Neural cell (in vitro differentiated cells): Measurements from ENCODE around the gene KERA. TPM values are rescaled to one million over a fixed set of nuclear protein-coding genes. Genes with fewer than 3 reads are reported as not detected.

Source experiments
- H2AFZ ChIP-seq: fragments of 200-600, 300-800 bp; sonication (generic), shearing (Covaris generic); 2 replicates; pipeline ENCODE4 v1.6.0; 2014; ENCODE audit warnings: low read depth, mild to moderate bottlenecking, antibody characterized with exemption, low read length, moderate library complexity
- H3F3A ChIP-seq: fragments of 200-600 bp; shearing (Covaris generic); 2 replicates; pipeline ENCODE4 v1.6.1; 2016; ENCODE audit warnings: mild to moderate bottlenecking, moderate library complexity, mixed read lengths, antibody characterized with exemption, low read length; ENCODE audit not compliant: insufficient read depth, poor library complexity, severe bottlenecking
- H3K27ac ChIP-seq: fragments of 200-600, 300-800 bp; sonication (generic), shearing (Covaris generic); 2 replicates; pipeline ENCODE4 v1.5.1; 2014; ENCODE audit warnings: mild to moderate bottlenecking, low read length, moderate library complexity
- H3K27me3 ChIP-seq: fragments of 300-800, 200-600 bp; sonication (generic), shearing (Covaris generic); 2 replicates; pipeline ENCODE4 v1.6.0; 2014; ENCODE audit warnings: mild to moderate bottlenecking, low read depth, low read length, moderate library complexity; ENCODE audit not compliant: insufficient read depth
- H3K36me3 ChIP-seq: fragments of 300-800, 200-600 bp; sonication (generic), shearing (Covaris generic); 2 replicates; pipeline ENCODE4 v1.5.1; 2014; ENCODE audit warnings: mild to moderate bottlenecking, antibody characterized with exemption, low read length, moderate library complexity; ENCODE audit not compliant: insufficient read depth
- H3K4me2 ChIP-seq: fragments of 300-800, 200-600 bp; sonication (generic), shearing (Covaris generic); 2 replicates; pipeline ENCODE4 v1.6.0; 2014; ENCODE audit warnings: mild to moderate bottlenecking, low read length
- H3K4me3 ChIP-seq: fragments of 300-800, 200-600 bp; sonication (generic), shearing (Covaris generic); 2 replicates; pipeline ENCODE4 v1.5.1; 2014; ENCODE audit warnings: mild to moderate bottlenecking, low read length, moderate library complexity
- H3K79me2 ChIP-seq: fragments of 200-600 bp; shearing (Covaris generic); replicated peaks from 2 replicates; pipeline ENCODE4 v1.6.0; 2014; ENCODE audit warnings: mild to moderate bottlenecking, low read length, moderate library complexity; ENCODE audit not compliant: insufficient read depth
- H3K9ac ChIP-seq: fragments of 300-800, 200-600 bp; sonication (generic), shearing (Covaris generic); 2 replicates; pipeline ENCODE4 v1.6.1; 2016; ENCODE audit warnings: mild to moderate bottlenecking, low read length, mixed read lengths
- H3K9me2 ChIP-seq: fragments of 200-600 bp; shearing (Covaris generic); 2 replicates; pipeline ENCODE4 v1.6.1; 2016; ENCODE audit warnings: mild to moderate bottlenecking, low read length, mixed read lengths; ENCODE audit not compliant: insufficient read depth
- H3K9me3 ChIP-seq: fragments of 200-600, 300-800 bp; sonication (generic), shearing (Covaris generic); 2 replicates; pipeline ENCODE4 v1.6.1; 2016; ENCODE audit warnings: mild to moderate bottlenecking, mixed run types, low read length, moderate library complexity, mixed read lengths
- H4K20me1 ChIP-seq: fragments of 200-600 bp; shearing (Covaris generic); 2 replicates; pipeline ENCODE4 v1.6.1; 2016; ENCODE audit warnings: mild to moderate bottlenecking, mixed run types; ENCODE audit not compliant: insufficient read depth
- CTCF ChIP-seq: fragments of 450-650 bp; IDR thresholded peaks from 2 replicates; pipeline ENCODE4 v1.5.1; 2014; ENCODE audit warnings: antibody characterized with exemption, mild to moderate bottlenecking, moderate library complexity; ENCODE audit not compliant: poor library complexity, severe bottlenecking
- EP300 ChIP-seq: fragments of 450-650 bp; conservative IDR thresholded peaks from 2 replicates; pipeline ENCODE4 v1.6.1; 2014; ENCODE audit warnings: antibody characterized with exemption, mild to moderate bottlenecking, moderate library complexity; ENCODE audit not compliant: poor library complexity, severe bottlenecking
- EZH2 ChIP-seq: fragments of 200-600, 300-800 bp; shearing (Covaris generic), sonication (generic); IDR thresholded peaks from 2 replicates; pipeline ENCODE4 v1.6.1; 2014; ENCODE audit warnings: antibody characterized with exemption, low read length, borderline replicate concordance, mild to moderate bottlenecking; ENCODE audit not compliant: insufficient read depth, poor library complexity, severe bottlenecking
- MXI1 ChIP-seq: fragments of 450-650 bp; conservative IDR thresholded peaks from 2 replicates; pipeline ENCODE4 v1.6.1; 2014; ENCODE audit warnings: antibody characterized with exemption, mild to moderate bottlenecking; ENCODE audit not compliant: poor library complexity, severe bottlenecking
- POLR2AphosphoS5 ChIP-seq: IDR thresholded peaks from 2 replicates; pipeline ENCODE4 v1.6.1; 2012
- RAD21 ChIP-seq: fragments of 450-650 bp; conservative IDR thresholded peaks from 2 replicates; pipeline ENCODE4 v1.6.1; 2014; ENCODE audit warnings: antibody characterized with exemption, mild to moderate bottlenecking, moderate library complexity
- REST ChIP-seq: IDR thresholded peaks from 2 replicates; pipeline ENCODE4 v1.6.1; 2012; ENCODE audit warnings: borderline replicate concordance
- SMC3 ChIP-seq: fragments of 450-650 bp; conservative IDR thresholded peaks from 2 replicates; pipeline ENCODE4 v1.6.1; 2014; ENCODE audit warnings: antibody characterized with exemption, mild to moderate bottlenecking, moderate library complexity; ENCODE audit not compliant: poor library complexity
- TAF1 ChIP-seq: IDR thresholded peaks from 2 replicates; pipeline ENCODE4 v1.6.1; 2012; ENCODE audit warnings: low read depth
- polyA plus RNA-seq: library from polyadenylated mRNA; depleted of rRNA; stranded (reverse); fragments of >200 nt; gene quantifications from 2 replicates; pipeline ENCODE4 v1.2.3, GENCODE V29; 2014

KERA gene
- polyA plus RNA-seq, 1 donor from 2014 or later, result not detected

GRCh38 chr12:91059211-91059610 is 1.4 kb upstream of the KERA start:
- H4K20me1 ChIP-seq, result no peaks in the 10 kb centered on the region
- no peak overlapping the region for H2AFZ ChIP-seq
- no peak for TF ChIP-seq SMC3
- TF ChIP-seq TAF1, result no peak
- no peak for TF ChIP-seq REST
- TF ChIP-seq MXI1, result no peak
- TF ChIP-seq EZH2, result no peak
- TF ChIP-seq CTCF, result no peak
- TF ChIP-seq EP300, result no peak
- TF ChIP-seq POLR2AphosphoS5, result no peak
- TF ChIP-seq RAD21, result no peak

GRCh38 chr12:91058786-91059185 is 962 bp upstream of the KERA start:
- Histone ChIP-seq H3K9me3 (no peaks in the 10 kb centered on the region), H3K9me2 (no peaks in the 10 kb centered on the region), H3F3A (no peaks in the 10 kb centered on the region), H4K20me1 (no peaks in the 10 kb centered on the region), H3K9ac (no peak overlapping the region), H3K79me2 (no peaks in the 10 kb centered on the region), H3K27me3 (no peaks in the 10 kb centered on the region), H3K36me3 (no peaks in the 10 kb centered on the region), H2AFZ (no peak overlapping the region), H3K4me2 (no peak overlapping the region), H3K4me3 (no peak overlapping the region), H3K27ac (no peak overlapping the region)
- TF ChIP-seq MXI1 (no peak), REST (no peak), EZH2 (no peak), POLR2AphosphoS5 (no peak)

More at GRCh38 chr12:91059211-91059610, 1.4 kb upstream of the KERA start:
- Histone ChIP-seq H3K9me2 (no peaks in the 10 kb centered on the region), H3K27me3 (no peaks in the 10 kb centered on the region), H3F3A (no peaks in the 10 kb centered on the region), H3K4me2 (no peak overlapping the region), H3K4me3 (no peak overlapping the region), H3K27ac (no peak overlapping the region), H3K9ac (no peak overlapping the region), H3K9me3 (no peaks in the 10 kb centered on the region), H3K79me2 (no peaks in the 10 kb centered on the region), H3K36me3 (no peaks in the 10 kb centered on the region)
